K562 (cell line): ENCODE results near the gene GNG14. TPM values are rescaled to one million over a fixed set of nuclear protein-coding genes. Genes with fewer than 3 reads are reported as not detected.

ENCODE experiments used
- COPS2 ChIP-seq: fragments of 450-650 bp; conservative IDR thresholded peaks from 2 replicates; pipeline ENCODE4 v1.6.1; 2016; ENCODE audit warnings: mild to moderate bottlenecking, moderate library complexity
- HNRNPK ChIP-seq: fragments of 200-400 bp; formaldehyde crosslinking; IDR thresholded peaks from one replicate; pipeline ENCODE4 v1.6.1; 2018; ENCODE audit warnings: mild to moderate bottlenecking, low read depth, low read length; ENCODE audit not compliant: poor library complexity, severe bottlenecking
- KDM2B ChIP-seq: fragments of 250-450 bp; sonication (Bioruptor Pico); IDR thresholded peaks from 2 replicates; pipeline ENCODE4 v1.8.0; 2021; ENCODE audit warnings: mild to moderate bottlenecking, moderate library complexity
- SMAD3 ChIP-seq: fragments of 450-650 bp; formaldehyde crosslinking; conservative IDR thresholded peaks from 2 replicates; pipeline ENCODE4 v1.4.0; 2020; ENCODE audit warnings: mild to moderate bottlenecking
- TCF7L2 ChIP-seq: fragments of 150-350 bp; IDR thresholded peaks from 2 replicates; pipeline ENCODE4 v1.6.1; 2016; ENCODE audit warnings: low read depth, mild to moderate bottlenecking, low read length, moderate library complexity
- TEAD4 ChIP-seq, 2 experiments: sonication (generic) in 1 of 2; formaldehyde crosslinking in 1 of 2; IDR thresholded peaks; 2 replicates each; pipeline versions ENCODE4 v1.6.1 to v1.8.0; 2012 to 2022; ENCODE audit warnings: borderline replicate concordance in 1 of 2, inconsistent platforms in 1 of 2, low read length in 1 of 2, mild to moderate bottlenecking in 1 of 2, missing genetic modification reagents in 1 of 2
- ZNF395 ChIP-seq: fragments of 200-800 bp; sonication (Bioruptor generic); IDR thresholded peaks from 2 replicates; pipeline ENCODE4 v1.6.1; 2017; ENCODE audit warnings: missing genetic modification characterization, missing compliant biosample characterization
- ZNF609 ChIP-seq: sonication (generic); formaldehyde crosslinking; IDR thresholded peaks from 2 replicates; pipeline ENCODE4 v1.8.1; 2023; ENCODE audit warnings: missing genetic modification reagents, mild to moderate bottlenecking, borderline replicate concordance
- polyA plus RNA-seq, 8 experiments: library from polyadenylated mRNA; depleted of rRNA in 4 of 8; stranded (reverse) in 5 of 8; unstranded in 3 of 8; fragments of >200 nt; fragmentation: Nextera tagmentation in 2 of 8; fragmentation: Illumina TruSeq in 1 of 8; extraction: Ambion mirVana in 2 of 8; extraction: Trizol in 1 of 8; gene quantifications; 2 replicates each; pipeline versions ENCODE4 v1.2.1 to v1.2.3, GENCODE V29; 2011 to 2014; ENCODE audit warnings: inconsistent platforms in 1 of 8, missing spikeins in 1 of 8
- total RNA-seq, 7 experiments: library from RNA; depleted of rRNA in 6 of 7; stranded (reverse); fragments of >200 nt in 6 of 7; fragmentation: Illumina TruSeq in 2 of 7; extraction: Trizol in 2 of 7; gene quantifications; 2 replicates each; pipeline versions ENCODE4 v1.2.1 to v1.2.3, GENCODE V29; 2011 to 2021; ENCODE audit warnings: low replicate concordance in 1 of 7

The GNG14 gene
- total and polyA plus RNA-seq, 9 of the 15 experiments (the other 6 are each of a cell fraction or from before 2014, with no cell fraction given), result not detected

DNA sequence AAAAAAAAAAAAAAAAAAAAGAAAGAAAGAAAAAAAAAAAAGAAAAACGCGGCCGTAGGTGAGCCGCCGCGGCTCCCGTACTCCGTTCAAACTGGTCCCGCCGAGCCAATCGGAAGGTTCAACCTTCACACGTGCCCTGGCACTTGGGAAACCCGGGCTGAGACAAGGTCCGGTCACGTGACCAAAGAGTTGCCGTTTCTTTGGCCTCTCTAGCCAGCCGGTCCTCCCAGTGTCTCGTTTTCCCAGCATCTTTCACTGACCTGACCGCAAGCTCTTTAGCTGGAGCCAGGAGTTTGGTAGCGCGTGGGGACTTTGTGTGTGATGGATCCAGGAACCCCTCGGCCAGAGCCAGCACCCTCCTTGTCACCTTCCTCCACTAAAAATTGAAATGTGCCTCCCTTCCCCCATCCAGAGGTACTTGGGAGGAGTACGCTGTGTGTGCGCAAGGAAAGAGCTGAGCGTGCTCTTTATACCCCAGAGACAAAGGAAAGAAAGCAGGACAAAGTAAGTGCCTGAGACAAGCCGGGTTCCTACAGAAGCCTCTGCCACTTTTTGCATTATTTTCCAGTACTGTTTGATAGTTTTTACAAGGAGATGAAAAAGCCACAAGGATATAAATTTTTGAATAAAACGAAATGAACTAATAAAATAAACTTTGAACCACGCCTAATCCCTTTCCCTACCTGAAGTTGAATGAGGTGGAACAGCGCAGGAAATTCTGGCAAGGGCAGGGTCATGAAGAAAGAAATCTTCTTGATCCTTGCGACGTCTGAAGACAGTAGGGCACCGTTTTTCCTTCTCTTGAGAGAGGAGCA lies 35.0 kb downstream of the GNG14 start (continued):
- TF ChIP-seq ZNF609, result no peak
- TF ChIP-seq SMAD3 (CRISPR knock-in tag), result 0 out of 2 replicates have a peak, but pooled peaks have one; percentile 47
- TF ChIP-seq TEAD4 (IDR thresholded peaks at IDR 0.05; ENCODE audit: low read length), result no peak
- TF ChIP-seq TEAD4 (CRISPR knock-in tag; IDR thresholded peaks at IDR 0.05; ENCODE audit: borderline replicate concordance), result no peak
- no peak for TF ChIP-seq COPS2
- TF ChIP-seq HNRNPK, result no peak
- no peak for TF ChIP-seq TCF7L2
- no peak for TF ChIP-seq KDM2B (CRISPR knock-in tag)
- peak; percentile 81; the same call in 1 of the 2 replicates for TF ChIP-seq ZNF395
